RWPE2 (cell line): ENCODE measurements around the gene KRT83.

Experiments used
- ATAC-seq: fragments of 200-7000 bp; cut with Tn5 transposase; 3 replicates; pipeline ENCODE4 v1.9.1; 2021; ENCODE audit warnings: low read depth
- DNase-seq: peaks from one replicate; pipeline ENCODE4 v3.0.0-alpha.2; 2020; ENCODE audit warnings: low spot score
- H3K27ac ChIP-seq: fragments of 450-650 bp; 2 replicates; pipeline ENCODE4 v1.5.1; 2017; ENCODE audit warnings: mild to moderate bottlenecking; ENCODE audit not compliant: poor library complexity, severe bottlenecking
- H3K27me3 ChIP-seq: fragments of 250-450 bp; sonication (Bioruptor Pico); 2 replicates; pipeline ENCODE4 v1.5.1; 2021; ENCODE audit warnings: mild to moderate bottlenecking, moderate library complexity; ENCODE audit not compliant: insufficient read depth, poor library complexity, severe bottlenecking
- H3K36me3 ChIP-seq: fragments of 250-450 bp; sonication (Bioruptor Pico); 2 replicates; pipeline ENCODE4 v1.5.1; 2020; ENCODE audit warnings: low read depth, mild to moderate bottlenecking, moderate library complexity
- H3K4me1 ChIP-seq: fragments of 250-450 bp; sonication (Bioruptor Pico); 2 replicates; pipeline ENCODE4 v1.5.1; 2021; ENCODE audit warnings: mild to moderate bottlenecking, moderate library complexity; ENCODE audit not compliant: insufficient read depth, poor library complexity, severe bottlenecking
- H3K4me3 ChIP-seq: fragments of 250-450 bp; sonication (Bioruptor Pico); 2 replicates; pipeline ENCODE4 v1.5.1; 2021; ENCODE audit warnings: mild to moderate bottlenecking, moderate library complexity; ENCODE audit not compliant: severe bottlenecking
- H3K9me3 ChIP-seq: fragments of 250-450 bp; sonication (Bioruptor Pico); 2 replicates; pipeline ENCODE4 v1.5.1; 2021; ENCODE audit warnings: mild to moderate bottlenecking, moderate library complexity; ENCODE audit not compliant: severe bottlenecking
- TF ChIP-seq, protein P1 (sequence below): fragments of 450-650 bp; IDR thresholded peaks from one replicate; pipeline ENCODE4 v1.5.1; 2017; ENCODE audit warnings: mild to moderate bottlenecking, moderate library complexity; ENCODE audit not compliant: poor library complexity, severe bottlenecking

KRT83 gene

DNA sequence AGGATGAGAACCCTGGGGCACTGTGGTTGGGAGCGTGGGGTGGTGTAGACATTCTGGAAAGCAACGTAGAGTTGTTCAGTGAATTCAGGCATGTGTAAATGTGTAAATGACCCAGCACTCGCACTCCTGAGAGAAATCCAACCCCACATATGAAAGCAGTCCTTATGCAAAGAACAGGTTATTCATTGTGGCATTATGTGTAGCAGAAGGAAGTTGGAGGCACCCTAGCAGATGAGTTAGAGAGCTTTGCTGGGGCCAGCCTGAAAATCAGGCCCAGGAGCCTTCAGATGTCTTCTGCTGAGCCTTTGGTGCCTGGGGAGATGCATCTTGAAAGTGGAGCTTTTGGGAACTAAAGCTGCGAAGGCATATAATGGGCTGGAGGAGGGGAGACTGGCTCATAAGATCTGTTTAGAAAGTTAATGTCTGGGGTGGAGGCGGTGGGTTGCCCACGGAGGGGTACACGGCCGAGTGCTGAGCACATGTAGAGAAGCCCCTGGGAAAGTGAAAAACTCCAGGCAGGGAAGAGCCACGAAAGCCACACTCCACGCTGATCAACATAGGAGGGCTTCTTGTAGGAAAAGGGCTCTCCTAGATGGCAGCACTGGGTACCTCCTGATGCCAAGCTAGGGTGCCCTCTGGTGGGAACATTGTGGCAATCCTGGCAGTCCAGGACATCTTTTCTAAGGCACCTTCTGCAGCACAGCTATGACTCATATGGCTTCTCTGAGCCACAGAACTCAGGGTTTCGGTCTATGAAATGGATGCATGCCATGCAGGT is 6.0 kb upstream of the KRT83 start:
- peak overlapping the region; percentile 17 for H3K27ac ChIP-seq
- no peak overlapping the region for H3K4me3 ChIP-seq
- ATAC-seq: peak; percentile 95
- no peaks in the 10 kb centered on the region for H3K9me3 ChIP-seq
- H3K27me3 ChIP-seq: no peaks in the 10 kb centered on the region
- DNase-seq: peak; percentile 86
- no peaks in the 10 kb centered on the region for H3K4me1 ChIP-seq
- TF ChIP-seq, protein P1, sequence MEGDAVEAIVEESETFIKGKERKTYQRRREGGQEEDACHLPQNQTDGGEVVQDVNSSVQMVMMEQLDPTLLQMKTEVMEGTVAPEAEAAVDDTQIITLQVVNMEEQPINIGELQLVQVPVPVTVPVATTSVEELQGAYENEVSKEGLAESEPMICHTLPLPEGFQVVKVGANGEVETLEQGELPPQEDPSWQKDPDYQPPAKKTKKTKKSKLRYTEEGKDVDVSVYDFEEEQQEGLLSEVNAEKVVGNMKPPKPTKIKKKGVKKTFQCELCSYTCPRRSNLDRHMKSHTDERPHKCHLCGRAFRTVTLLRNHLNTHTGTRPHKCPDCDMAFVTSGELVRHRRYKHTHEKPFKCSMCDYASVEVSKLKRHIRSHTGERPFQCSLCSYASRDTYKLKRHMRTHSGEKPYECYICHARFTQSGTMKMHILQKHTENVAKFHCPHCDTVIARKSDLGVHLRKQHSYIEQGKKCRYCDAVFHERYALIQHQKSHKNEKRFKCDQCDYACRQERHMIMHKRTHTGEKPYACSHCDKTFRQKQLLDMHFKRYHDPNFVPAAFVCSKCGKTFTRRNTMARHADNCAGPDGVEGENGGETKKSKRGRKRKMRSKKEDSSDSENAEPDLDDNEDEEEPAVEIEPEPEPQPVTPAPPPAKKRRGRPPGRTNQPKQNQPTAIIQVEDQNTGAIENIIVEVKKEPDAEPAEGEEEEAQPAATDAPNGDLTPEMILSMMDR: peak; percentile 98
- no peaks in the 10 kb centered on the region for H3K36me3 ChIP-seq

DNA sequence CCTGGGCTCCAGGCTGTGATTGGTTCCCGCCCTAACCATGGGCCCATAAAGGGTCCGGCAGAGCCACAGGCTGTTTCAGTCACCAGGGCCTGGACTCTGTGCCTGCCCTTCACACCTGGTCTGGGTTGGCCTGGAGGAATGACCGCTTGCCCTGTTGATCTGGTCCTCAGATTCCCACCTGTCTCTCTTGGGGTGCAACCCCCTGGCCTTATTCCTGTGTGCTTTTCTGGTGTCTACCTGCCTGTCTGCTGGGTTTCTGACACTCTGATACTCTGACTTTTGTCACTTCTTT is 2.9 kb upstream of the KRT83 start:
- peak; percentile 16 for DNase-seq
- no peak overlapping the region for H3K27ac ChIP-seq
- TF ChIP-seq, protein P1: no peak
- no peak for ATAC-seq
- no peak overlapping the region for H3K4me3 ChIP-seq
- H3K36me3 ChIP-seq: no peaks in the 10 kb centered on the region
- no peaks in the 10 kb centered on the region for H3K4me1 ChIP-seq
- H3K27me3 ChIP-seq: no peaks in the 10 kb centered on the region
- no peaks in the 10 kb centered on the region for H3K9me3 ChIP-seq

DNA sequence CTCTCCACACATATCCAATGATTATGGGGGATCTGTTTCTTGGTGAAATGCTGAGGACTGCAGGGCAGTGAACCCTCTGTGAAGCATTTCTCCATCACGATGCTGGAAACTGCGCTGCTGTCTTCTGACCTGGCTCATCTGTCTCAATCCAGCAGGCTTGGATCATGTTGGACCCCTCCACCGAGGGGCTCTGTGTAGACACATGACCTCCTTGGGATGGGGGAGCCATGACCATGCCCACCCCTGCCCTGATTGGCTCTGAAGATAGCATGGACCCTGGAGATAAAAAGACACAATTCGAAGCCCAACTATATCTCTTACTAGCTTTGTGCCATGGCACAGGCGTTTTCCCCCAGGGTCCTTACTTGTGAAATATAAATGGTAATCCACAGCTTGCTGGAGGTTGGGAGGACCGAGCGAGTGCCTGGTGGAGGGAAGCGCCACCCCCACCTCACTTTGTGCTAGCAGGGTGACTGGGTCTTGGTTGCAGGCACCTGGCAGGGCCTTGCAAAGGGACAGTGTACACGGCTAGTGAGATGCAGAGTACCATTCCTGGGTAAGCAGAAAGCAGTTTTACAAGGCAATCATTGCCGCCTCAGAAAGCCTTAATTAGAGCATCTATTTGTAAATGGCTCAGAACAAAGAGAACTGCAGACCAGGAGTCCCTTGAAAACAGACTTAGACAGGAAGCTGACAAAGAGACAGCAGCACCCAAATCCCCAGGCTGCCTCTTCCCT is 2.4 kb upstream of the KRT83 start:
- no peak overlapping the region for H3K4me3 ChIP-seq
- no peaks in the 10 kb centered on the region for H3K36me3 ChIP-seq
- TF ChIP-seq, protein P1: no peak
- ATAC-seq (no peak), DNase-seq (no peak)
- no peaks in the 10 kb centered on the region for H3K27me3 ChIP-seq
- H3K27ac ChIP-seq: no peak overlapping the region
- no peaks in the 10 kb centered on the region for H3K4me1 ChIP-seq
- H3K9me3 ChIP-seq: no peaks in the 10 kb centered on the region

GRCh38 chr12:52323001-52323400 is 1.8 kb upstream of the KRT83 start:
- ATAC-seq (no peak), DNase-seq (no peak)
- Histone ChIP-seq H3K4me1 (no peaks in the 10 kb centered on the region), H3K9me3 (no peaks in the 10 kb centered on the region), H3K27me3 (no peaks in the 10 kb centered on the region), H3K27ac (no peak overlapping the region), H3K36me3 (no peaks in the 10 kb centered on the region), H3K4me3 (no peak overlapping the region)
- TF ChIP-seq, protein P1: no peak

DNA sequence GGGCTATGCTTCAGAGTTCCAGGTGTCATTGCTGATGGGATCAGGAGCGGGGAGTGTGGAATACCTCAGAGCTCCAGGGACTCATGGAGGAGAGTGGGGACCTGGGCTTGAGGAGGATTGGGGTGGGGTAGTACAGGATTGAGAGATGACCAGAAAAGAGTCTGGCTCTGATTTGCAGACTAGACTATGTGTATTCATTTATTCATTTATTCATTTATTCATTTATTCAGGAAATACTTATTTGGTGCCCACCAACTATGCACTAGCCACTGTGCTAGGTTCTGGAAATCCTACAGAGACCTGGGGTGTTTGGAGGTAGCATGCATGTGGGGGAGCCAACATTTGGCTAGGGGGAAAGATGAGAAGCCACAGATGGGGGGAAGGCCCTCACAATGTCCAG is 871 bp upstream of the KRT83 start:
- Histone ChIP-seq H3K36me3 (no peaks in the 10 kb centered on the region), H3K9me3 (no peaks in the 10 kb centered on the region), H3K4me1 (no peaks in the 10 kb centered on the region), H3K27me3 (no peaks in the 10 kb centered on the region), H3K4me3 (no peak overlapping the region), H3K27ac (no peak overlapping the region)
- DNase-seq: no peak
- no peak for ATAC-seq
- TF ChIP-seq, protein P1: no peak
